Kidney (tissue), 14 donors: ENCODE measurements around the gene USB1. TPM values are rescaled to one million over a fixed set of nuclear protein-coding genes. Genes with fewer than 3 reads are reported as not detected.

ENCODE experiments used
- DNase-seq, 5 donors: peaks; one replicate each; pipeline ENCODE4 v3.0.0-alpha.2; 2013 to 2020
- FAIRE-seq: peaks from 2 replicates; lab custom pipeline; 2012; peaks lifted over from hg19 to GRCh38; lab: Jason Lieb, UNC
- H3K27ac ChIP-seq, 2 donors: one replicate each; pipeline ENCODE4 v1.7.0; 2013; ENCODE audit warnings: low read depth in 2 of 2, low read length in 2 of 2, inconsistent platforms in 1 of 2
- H3K27me3 ChIP-seq: one replicate; pipeline ENCODE4 v1.7.1; 2013; ENCODE audit warnings: low read length, inconsistent platforms; ENCODE audit not compliant: control insufficient read depth, insufficient read depth
- H3K36me3 ChIP-seq, 3 donors: one replicate each; pipeline versions ENCODE4 v1.7.0 to v1.7.1; 2013; ENCODE audit warnings: low read length in 3 of 3, control low read depth in 1 of 3, inconsistent platforms in 1 of 3; ENCODE audit not compliant: insufficient read depth in 3 of 3, control insufficient read depth in 2 of 3
- H3K4me1 ChIP-seq, 3 donors: one replicate each; pipeline versions ENCODE4 v1.7.0 to v1.7.1; 2013; ENCODE audit warnings: low read length in 3 of 3, inconsistent platforms in 1 of 3, low read depth in 1 of 3; ENCODE audit not compliant: control insufficient read depth in 2 of 3, insufficient read depth in 2 of 3
- H3K4me3 ChIP-seq, 3 donors: one replicate each; pipeline versions ENCODE4 v1.7.0 to v1.8.1; 2013; ENCODE audit warnings: low read length in 3 of 3, control low read depth in 1 of 3, inconsistent platforms in 1 of 3
- H3K9ac ChIP-seq, 3 donors: one replicate each; pipeline versions ENCODE4 v1.7.0 to v1.7.1; 2013; ENCODE audit warnings: low read length in 3 of 3, control low read depth in 1 of 3, inconsistent platforms in 1 of 3
- H3K9me3 ChIP-seq, 3 donors: one replicate each; pipeline versions ENCODE4 v1.7.0 to v1.7.1; 2013; ENCODE audit warnings: low read length in 3 of 3, control low read depth in 1 of 3, inconsistent platforms in 1 of 3; ENCODE audit not compliant: control insufficient read depth in 2 of 3, insufficient read depth in 1 of 3
- intact Hi-C: fragments of 100-400 bp; cut with DNase I; formaldehyde crosslinking; loops from one replicate; pipeline ENCODE4 v1.11.1; 2022
- polyA plus RNA-seq: library from polyadenylated mRNA; stranded (reverse); fragments of 350-450 nt; fragmentation: Illumina TruSeq; extraction: RNeasy Lipid Tissue Mini Kit (QIAGEN cat#74804); gene quantifications from one replicate; pipeline ENCODE4 v1.2.3, GENCODE V29; 2014; ENCODE audit warnings: low read depth, low replicate concordance; ENCODE audit not compliant: insufficient read depth
- total RNA-seq: library from RNA; stranded (reverse); fragmentation: NEBNext Ultra II Directional; extraction: Animal tissue kit (Norgen Biotek cat#: 25700); gene quantifications from one replicate; pipeline ENCODE4 v1.2.1, GENCODE V29; 2021
- TF ChIP-seq, protein P1 (sequence below): IDR thresholded peaks from 3 replicates; pipeline ENCODE4 v1.5.1; 2012; ENCODE audit warnings: mild to moderate bottlenecking, moderate library complexity, borderline replicate concordance; ENCODE audit not compliant: insufficient read depth; ENCODE audit errors: extremely low read depth
- donor health status: control.
- donor health status: control.
- donor health status: control.
- donor health status: control.
- donor health status: control.
- donor health status: DM: yes; HTN: yes; CAD: no.
- donor health status: Normal renal cell carcinoma (clear cell type).

Gene USB1
- total and polyA plus RNA-seq, 2 donors from 2014 or later = 18.3 to 32.8 TPM

DNA sequence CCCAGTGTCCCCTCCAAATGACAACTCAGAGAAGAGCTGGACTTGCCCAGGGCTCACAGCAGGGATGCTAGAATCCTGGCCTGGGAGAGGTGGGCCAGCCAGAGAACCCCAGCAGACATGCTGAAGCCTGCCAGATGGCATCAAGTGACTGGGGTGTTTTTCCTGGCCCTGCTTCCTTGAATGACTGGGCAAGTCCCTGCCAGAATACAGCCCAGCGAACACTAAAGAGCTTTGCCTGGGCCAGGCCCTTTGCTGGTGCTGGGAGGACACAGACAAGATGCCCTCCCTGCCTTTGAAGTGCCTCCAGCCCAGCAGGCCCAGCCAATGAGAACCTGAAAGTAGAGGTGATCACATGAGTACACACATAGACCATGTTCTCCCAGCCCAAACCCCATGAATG is 12.3 kb upstream of the USB1 start:
- no peak overlapping the region for H3K27ac ChIP-seq
- no peaks in the 10 kb centered on the region for H3K9me3 ChIP-seq
- intact Hi-C loops = no loop called here
- no peak overlapping the region for H3K4me3 ChIP-seq
- H3K36me3 ChIP-seq = no peaks in the 10 kb centered on the region
- DNase-seq (peak in 2 of 5 donors; percentile 21 to 24), FAIRE-seq (no peak)
- peaks cover 0 to 20% (median 0%) of the 10 kb centered on the region in 3 donors for H3K4me1 ChIP-seq
- H3K9ac ChIP-seq = no peak overlapping the region
- TF ChIP-seq, protein P1, sequence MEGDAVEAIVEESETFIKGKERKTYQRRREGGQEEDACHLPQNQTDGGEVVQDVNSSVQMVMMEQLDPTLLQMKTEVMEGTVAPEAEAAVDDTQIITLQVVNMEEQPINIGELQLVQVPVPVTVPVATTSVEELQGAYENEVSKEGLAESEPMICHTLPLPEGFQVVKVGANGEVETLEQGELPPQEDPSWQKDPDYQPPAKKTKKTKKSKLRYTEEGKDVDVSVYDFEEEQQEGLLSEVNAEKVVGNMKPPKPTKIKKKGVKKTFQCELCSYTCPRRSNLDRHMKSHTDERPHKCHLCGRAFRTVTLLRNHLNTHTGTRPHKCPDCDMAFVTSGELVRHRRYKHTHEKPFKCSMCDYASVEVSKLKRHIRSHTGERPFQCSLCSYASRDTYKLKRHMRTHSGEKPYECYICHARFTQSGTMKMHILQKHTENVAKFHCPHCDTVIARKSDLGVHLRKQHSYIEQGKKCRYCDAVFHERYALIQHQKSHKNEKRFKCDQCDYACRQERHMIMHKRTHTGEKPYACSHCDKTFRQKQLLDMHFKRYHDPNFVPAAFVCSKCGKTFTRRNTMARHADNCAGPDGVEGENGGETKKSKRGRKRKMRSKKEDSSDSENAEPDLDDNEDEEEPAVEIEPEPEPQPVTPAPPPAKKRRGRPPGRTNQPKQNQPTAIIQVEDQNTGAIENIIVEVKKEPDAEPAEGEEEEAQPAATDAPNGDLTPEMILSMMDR = no peak
- H3K27me3 ChIP-seq = peaks cover 4% of the 10 kb centered on the region

DNA sequence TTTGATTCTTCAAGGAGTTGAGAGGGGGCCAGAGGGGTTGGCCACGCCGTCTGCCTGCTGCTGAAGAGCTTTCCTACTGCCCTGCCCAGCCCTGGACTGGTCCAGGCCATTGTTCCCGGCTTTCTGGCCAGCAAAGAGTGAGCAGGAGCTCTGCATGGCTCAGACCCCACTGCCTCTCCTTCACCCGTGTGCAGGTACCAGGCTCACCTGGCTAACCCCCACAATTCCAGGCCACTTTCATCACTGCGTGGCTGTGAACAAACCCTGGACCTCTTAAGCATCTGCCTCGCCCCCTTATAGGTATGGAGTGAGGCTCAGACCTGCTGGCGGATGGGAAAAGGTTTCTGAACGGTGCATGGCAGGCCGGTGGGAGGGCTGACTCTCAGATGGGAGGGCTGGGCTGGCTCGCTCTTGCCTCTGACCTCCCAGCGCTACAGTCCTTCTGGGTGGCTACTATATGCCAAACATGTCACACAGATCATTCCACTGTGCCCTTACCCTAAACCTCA is 9.6 kb upstream of the USB1 start:
- TF ChIP-seq, protein P1 = no peak
- Histone ChIP-seq H3K27ac (no peak overlapping the region), H3K9ac (no peak overlapping the region), H3K27me3 (no peaks in the 10 kb centered on the region), H3K36me3 (no peaks in the 10 kb centered on the region), H3K4me3 (no peak overlapping the region), H3K4me1 (peaks cover 0 to 12% (median 0%) of the 10 kb centered on the region in 3 donors), H3K9me3 (no peaks in the 10 kb centered on the region)
- intact Hi-C loops = loop anchor here (10.0 kb wide), 1 partner anchor 227 kb away; no protein-coding TSS in a partner anchor
- DNase-seq = no peak
- FAIRE-seq = no peak

DNA sequence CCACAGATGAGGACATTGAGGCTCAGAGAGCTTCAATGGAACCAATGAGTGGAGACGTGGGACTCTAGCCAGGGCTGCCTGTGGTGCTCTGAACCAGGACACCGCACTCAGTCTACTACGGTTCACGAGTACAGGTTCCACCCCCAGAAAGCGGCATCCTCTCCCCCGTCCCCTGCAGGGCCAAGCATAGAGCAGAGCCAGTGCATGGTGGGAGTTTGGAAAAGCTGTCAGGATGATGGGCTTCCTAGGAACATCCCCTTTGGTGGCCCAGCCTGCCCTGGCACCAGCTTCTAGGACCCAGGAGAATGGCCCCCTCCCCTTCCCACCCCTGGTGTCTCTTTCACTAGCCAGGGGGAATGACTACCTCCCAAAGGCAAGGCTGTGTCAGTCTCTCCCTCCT is 9.1 kb upstream of the USB1 start:
- Histone ChIP-seq H3K27me3 (no peaks in the 10 kb centered on the region), H3K9ac (no peak overlapping the region), H3K9me3 (no peaks in the 10 kb centered on the region), H3K4me1 (peaks cover 0 to 12% (median 0%) of the 10 kb centered on the region in 3 donors), H3K27ac (no peak overlapping the region), H3K4me3 (no peak overlapping the region), H3K36me3 (peaks cover 0 to 2% (median 0%) of the 10 kb centered on the region in 3 donors)
- DNase-seq (peak in 1 of 5 donors; percentile 25), FAIRE-seq (no peak)
- TF ChIP-seq, protein P1 = no peak
- intact Hi-C loops = loop anchor here (10.0 kb wide), 1 partner anchor 227 kb away; no protein-coding TSS in a partner anchor
